Activated CD8-positive, alpha-beta memory T cell treated with anti-CD3 and anti-CD28 coated beads for 1 hour (primary cell): ENCODE measurements around the gene WDR19.

Experiments used
- DNase-seq, 2 donors: peaks; one replicate each; pipeline ENCODE4 v3.0.0-alpha.2; 2020; ENCODE audit warnings: low read depth in 1 of 2; ENCODE audit errors: extremely low read depth in 1 of 2

Gene WDR19

DNA sequence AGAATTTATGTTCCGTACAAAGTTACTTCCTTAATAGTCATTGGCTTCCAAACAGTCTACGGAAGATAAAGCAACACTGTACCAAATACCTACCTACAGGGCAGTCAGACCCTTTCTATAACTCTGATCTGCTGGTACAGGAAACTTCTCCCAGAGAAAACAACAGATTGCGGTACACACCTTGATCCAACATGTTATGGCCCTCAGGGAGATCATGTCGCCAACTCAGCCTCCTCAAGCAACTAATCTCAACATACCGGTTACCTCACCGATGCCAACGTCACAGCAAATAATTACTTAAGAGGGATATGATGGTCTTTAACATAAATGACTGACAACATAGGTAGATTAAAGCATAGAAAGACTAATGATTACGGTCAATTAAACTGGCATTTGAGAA lies 113.5 kb downstream of the WDR19 start:
- DNase-seq = no peak

DNA sequence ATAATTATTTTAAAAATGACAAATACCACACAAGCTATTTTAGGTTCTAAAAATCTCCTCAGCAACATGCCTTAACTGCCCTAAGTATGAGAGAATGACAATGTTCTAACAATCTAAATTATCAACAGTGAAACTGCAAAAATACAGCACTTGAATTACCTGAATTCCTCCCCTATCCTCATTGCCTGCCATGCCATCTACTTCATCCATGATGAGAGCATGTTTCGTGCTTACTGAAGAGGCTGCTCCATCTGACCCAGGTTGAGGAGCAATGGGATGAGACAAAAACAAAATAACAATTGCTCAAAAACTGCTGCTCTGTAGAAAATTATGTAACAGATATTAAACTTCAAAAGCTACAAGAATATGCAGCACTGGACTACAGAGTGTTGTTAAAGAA lies 120.6 kb downstream of the WDR19 start:
- no peak for DNase-seq

DNA sequence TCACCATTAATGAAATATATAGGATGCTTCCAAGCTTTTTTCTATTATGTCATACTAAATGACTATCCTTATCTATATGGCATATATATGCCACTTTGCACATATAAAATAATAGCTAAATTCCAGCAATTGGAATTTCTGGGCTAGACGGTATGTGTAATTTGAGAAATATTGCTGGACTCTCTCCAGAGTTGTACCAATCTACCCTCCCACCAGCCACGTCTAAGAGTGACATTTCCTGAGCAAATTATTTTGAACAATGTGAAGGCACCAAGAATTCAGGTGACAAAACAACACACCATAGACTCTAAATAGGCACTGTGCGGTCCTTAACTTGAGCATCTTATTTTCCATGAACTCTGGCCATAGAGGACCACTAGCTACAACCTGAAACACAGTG lies 121.5 kb downstream of the WDR19 start:
- DNase-seq = no peak

DNA sequence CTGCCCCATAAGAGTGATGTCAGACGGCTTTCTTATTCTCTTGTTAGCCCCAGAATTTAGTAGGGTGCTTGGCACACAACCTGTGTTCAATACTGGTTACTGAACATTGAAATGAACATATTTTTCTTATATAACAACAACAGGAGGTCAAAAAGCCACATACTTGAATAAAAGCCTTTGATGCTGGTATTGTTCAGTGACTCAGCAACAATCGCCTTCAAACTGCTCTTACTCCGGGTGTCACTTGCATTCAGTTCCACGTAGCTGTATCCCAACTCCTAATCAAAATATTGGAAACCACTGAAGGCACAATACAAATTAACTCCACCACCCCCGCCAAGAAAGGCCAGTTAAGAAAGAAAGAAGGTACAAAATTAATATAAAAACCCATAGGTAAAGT lies 122.3 kb downstream of the WDR19 start:
- no peak for DNase-seq

DNA sequence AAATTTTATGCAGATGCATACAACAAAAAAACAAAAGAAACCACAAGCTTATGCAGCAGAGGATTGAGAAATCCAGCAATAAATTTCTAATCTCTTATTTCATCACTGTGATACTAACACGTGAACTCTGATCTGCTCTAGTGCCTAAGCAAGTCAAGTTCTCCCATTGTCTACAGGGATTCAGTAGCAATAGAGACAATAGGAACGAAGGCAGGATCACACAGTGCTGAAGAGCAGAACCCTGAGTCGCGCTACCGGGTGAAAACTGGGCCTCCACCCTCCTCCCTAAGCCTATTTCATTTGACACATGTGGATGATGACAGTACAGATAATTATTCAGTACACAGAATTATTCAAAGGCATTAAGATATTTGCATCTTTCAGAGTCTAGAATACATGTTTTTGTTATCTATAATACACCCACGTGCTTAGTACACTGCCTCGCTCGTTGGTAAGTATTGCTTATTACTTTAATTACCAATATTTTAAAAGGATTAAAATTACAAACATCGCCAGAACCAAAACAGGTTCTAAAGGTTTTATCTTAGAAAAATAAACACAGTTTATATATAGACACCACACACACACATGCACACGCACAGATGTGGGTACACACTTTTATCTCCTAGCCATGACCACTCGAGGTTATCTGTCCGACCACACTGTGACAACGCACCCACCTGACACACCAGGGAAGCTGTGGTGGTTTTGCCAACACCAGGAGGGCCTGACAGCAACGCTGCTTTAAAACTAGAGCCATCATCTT lies 123.8 kb downstream of the WDR19 start:
- no peak for DNase-seq

DNA sequence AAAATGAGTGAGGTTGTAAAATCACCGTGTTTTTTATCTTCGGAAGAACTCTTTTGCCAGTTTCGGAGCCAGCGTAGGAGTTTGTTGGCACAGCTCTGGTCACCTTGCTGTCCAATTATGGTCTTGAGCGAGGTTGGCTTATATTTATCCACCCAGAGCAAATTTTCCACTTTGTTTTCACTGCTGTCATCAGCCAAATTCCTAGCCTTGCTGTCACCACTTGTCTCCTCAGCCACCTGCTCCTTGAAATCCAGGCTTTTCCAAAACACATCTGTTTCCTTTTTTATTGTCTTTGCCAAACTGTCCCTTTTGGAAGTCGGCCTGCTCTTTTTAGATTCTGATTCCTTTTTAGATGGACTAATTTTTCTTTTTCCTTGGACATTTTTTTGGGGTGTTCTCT lies 126.3 kb downstream of the WDR19 start:
- DNase-seq = no peak

DNA sequence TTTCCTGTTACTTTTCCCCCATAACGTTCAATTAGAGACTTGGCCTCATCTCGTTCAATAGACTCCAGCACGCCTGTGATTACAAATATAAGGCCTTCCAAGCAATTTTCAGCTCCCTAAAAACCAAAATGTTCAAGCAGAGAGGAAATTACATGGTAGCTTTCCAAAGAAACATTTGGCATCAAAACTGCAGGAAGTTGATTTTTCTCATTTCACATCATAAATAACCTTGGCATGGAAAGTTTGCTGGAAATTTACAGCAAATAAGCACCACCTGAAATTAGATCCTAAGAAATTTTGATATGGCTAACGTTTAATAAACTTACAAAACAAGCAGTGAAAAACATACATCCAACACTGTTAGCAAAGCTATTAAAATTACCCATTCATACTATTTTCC lies 130.5 kb downstream of the WDR19 start:
- no peak for DNase-seq

DNA sequence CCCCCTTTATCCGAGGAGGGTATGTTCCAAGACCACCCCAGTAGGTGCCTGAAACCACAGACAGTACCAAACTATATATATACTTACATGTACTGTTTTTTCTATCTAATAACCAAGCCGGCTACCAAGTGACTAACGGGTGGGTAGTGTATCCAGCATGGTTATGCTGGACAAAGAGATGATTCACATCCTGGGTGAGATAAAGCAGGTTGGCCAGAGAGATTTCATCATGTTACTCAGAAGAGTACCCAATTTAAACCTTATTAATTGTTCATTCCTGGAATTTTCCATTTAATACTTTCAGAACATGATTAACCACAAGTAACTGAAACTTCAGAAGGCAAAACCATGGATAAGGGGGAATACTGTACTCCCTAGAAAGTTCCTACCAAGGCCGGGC lies 137.3 kb downstream of the WDR19 start:
- DNase-seq = no peak

DNA sequence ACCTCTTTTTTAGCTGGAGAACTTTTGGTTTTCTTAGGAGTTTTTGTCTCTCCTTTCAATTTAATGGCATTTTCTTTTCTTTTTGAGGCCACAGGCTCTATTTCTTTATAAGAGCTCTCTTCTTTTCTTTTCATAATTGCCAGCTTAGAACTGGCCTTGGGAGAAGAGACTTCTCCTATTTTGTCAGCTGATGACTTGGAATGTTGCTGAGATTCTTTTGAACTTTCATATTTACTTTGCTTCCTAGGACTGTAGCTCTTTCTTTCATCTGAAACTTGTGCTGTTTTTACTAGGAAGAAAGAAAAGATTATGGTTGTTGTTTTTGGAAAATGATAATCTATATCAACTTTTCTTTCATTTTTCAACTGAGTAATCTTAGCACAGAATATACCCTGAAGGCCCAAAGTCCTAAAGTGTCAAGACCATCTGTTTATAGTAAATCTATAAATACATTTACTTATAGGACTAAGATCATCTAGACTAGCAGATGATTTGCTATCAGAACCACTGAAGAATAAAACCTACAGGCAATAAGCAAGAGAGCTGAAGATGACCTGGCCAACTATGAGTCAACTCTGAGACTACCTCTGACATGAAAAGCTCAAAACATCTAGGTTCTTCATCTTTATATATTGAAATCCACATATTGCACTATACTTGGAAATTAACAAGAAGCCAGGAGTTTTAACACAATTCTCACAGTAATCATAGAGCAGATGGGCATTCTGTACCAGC lies 138.2 kb downstream of the WDR19 start:
- DNase-seq = no peak

DNA sequence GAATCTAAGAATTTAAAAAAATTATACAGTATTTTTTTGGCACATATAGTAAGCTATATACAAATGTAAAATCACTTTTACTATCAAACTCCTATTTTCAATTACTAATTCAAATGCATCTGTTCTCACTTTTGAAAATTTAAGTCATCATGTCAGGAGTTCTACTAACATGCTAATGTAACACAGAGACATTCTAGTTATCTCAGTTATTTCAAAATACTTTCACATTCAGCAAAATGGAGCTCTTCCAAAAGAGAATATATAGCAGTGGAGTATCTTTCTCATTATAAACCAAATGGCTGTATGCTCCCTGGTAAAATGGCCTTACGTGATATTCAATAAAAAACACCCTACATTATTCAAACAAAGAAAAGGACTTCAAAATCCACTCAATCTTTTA lies 141.5 kb downstream of the WDR19 start:
- no peak for DNase-seq

DNA sequence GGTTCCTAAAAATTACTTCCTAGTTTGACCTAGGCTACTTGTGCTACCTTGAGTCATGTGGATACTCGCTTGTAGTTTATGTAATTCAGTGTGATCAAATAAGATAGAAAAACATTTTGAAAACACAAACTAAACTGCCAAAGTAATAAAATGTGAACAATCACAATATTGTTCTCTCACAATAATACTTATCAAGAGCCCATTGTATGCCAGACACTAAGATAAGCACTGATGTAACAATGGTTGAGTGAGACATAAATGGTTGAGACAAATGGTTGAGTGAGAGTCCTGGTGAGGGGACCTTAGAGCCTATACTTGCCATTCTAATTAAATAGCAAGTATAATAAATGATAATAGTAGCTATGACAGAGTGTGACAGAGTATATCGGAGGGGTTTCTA lies 142.1 kb downstream of the WDR19 start:
- DNase-seq = no peak

DNA sequence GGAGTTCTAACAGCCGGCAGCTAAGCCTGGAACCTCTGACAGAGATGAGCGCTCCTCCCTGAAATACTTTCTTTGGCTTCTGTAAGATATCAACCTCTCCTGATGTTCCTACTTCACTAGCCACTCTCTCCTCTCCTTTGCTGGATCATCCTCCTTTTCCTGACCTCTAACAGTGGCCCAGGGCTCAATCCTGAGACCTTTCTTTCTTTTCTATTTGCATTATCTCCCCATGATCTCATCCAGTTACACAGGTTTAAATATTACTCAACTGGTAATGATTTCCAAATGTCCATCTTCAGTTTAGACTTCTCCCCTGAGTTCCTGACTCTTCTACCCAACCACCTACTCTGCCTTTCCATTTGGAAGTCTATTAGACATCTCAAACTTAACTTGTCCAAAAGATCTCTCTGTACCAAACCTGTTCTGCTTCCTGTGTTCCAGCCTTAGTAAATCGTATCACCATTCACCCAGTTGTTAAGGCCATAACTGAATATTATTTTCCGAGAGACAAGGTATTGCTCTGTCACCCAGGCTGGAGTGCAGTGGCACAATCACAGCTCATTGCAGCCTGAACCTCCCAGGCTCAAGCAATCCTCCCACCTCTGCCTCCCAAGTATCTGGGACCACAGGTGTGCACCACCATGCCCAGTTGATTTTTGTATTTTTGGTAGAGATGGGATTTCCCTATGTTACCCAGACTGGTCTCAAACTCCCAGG lies 142.7 kb downstream of the WDR19 start:
- DNase-seq = no peak

DNA sequence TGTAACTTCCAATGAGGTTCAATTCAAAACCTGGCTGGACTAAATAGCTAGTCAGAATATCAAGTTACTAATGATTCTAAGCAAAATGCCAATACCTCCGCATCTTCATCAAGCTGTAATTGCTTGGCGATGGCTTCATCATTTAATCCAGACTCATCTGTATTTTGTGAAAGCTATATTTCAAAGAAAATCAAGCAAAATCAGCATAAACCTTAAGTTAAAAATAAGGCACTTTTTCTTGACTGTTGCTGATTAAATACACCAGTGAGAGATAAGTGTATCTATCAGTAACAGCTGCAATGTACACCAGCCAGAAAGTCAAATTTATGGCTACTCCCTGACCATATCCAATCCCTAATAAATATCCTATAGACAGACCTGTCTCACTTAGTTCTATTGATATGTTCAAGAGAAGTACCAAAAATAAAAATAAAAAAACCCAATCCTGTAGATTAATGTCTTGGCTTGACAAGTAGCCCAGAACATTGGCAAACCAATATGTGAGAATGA lies 144.2 kb downstream of the WDR19 start:
- DNase-seq = no peak

DNA sequence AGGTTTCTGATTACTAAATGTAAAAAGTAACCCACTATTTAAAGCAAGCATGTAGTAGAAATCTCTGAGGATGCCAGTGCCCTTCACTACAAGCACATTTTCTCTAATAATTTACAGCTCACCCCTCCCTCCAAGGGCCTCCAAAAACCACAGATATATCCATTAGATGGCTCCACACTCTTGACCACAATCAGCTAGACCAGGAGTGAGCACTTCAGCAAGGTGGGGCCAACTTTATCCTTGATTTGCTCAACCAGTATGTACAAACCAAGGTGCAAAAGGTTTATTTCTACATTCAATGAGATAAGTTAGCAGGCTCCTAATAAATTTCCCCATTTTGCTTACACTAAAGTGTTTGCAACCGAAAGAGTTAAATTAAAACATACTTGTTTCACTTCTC lies 148.0 kb downstream of the WDR19 start:
- no peak for DNase-seq

DNA sequence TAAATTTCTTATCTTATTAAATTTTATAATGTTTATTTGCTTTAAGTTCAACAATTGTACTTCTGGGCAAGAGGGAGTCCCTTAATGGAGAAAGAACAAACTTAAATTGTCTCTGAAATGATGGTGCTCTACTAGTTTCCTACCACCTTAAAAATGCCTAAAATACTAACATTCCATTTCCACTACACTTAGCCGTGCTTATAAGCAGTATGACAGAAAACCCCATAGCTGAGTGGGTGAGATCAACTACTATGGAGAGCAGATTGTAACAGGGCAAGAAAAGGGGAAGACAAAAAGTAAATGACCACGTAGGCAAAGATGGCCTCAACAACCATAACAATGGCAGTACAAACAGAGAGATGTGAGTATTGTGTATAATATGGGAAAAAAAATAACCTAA lies 148.9 kb downstream of the WDR19 start:
- no peak for DNase-seq
